GM23338 (cell line): ENCODE data around the gene ATP6V0A4. TPM values are rescaled to one million over a fixed set of nuclear protein-coding genes. Genes with fewer than 3 reads are reported as not detected.

Source experiments
- ATAC-seq: fragments of 200-7000 bp; cut with Tn5 transposase; 3 replicates; pipeline ENCODE4 v1.9.1; 2020
- DNase-seq: peaks from one replicate; pipeline ENCODE4 v3.0.0-alpha.2; 2015; ENCODE audit warnings: low spot score
- H2AFZ ChIP-seq: fragments of 200-600 bp; sonication (generic); 2 replicates; pipeline ENCODE4 v1.8.0; 2016; ENCODE audit warnings: antibody characterized with exemption, mild to moderate bottlenecking, moderate library complexity
- H3F3A ChIP-seq: fragments of 200-600 bp; sonication (generic); replicated peaks from 2 replicates; pipeline ENCODE4 v1.8.0; 2017; ENCODE audit warnings: antibody characterized with exemption, mixed run types, low read depth
- H3K27ac ChIP-seq: fragments of 200-600 bp; sonication (generic); 2 replicates; pipeline ENCODE4 v1.6.1; 2016; ENCODE audit warnings: low read depth
- H3K27me3 ChIP-seq: fragments of 200-600 bp; sonication (generic); 2 replicates; pipeline ENCODE4 v1.8.0; 2016; ENCODE audit warnings: mild to moderate bottlenecking, mixed run types, moderate library complexity; ENCODE audit not compliant: insufficient read depth
- H3K36me3 ChIP-seq: fragments of 200-600 bp; sonication (generic); 2 replicates; pipeline ENCODE4 v1.8.0; 2016; ENCODE audit warnings: mild to moderate bottlenecking; ENCODE audit not compliant: insufficient read depth
- H3K4me1 ChIP-seq: fragments of 200-600 bp; sonication (generic); 2 replicates; pipeline ENCODE4 v1.8.0; 2016; ENCODE audit warnings: mild to moderate bottlenecking, moderate library complexity; ENCODE audit not compliant: insufficient read depth
- H3K4me2 ChIP-seq: fragments of 200-600 bp; sonication (generic); 2 replicates; pipeline ENCODE4 v1.7.1; 2017; ENCODE audit warnings: mixed run types
- H3K4me3 ChIP-seq: fragments of 200-600 bp; sonication (generic); 2 replicates; pipeline ENCODE4 v1.6.1; 2016; ENCODE audit warnings: mixed run types
- H3K79me2 ChIP-seq: fragments of 200-600 bp; sonication (generic); replicated peaks from 2 replicates; pipeline ENCODE4 v1.8.0; 2017; ENCODE audit warnings: mild to moderate bottlenecking; ENCODE audit not compliant: insufficient read depth
- H3K9me2 ChIP-seq: fragments of 200-600 bp; sonication (generic); 2 replicates; pipeline ENCODE4 v1.8.0; 2017; ENCODE audit not compliant: insufficient read depth
- H4K20me1 ChIP-seq: fragments of 200-600 bp; sonication (generic); replicated peaks from 2 replicates; pipeline ENCODE4 v1.8.0; 2017; ENCODE audit warnings: mild to moderate bottlenecking; ENCODE audit not compliant: insufficient read depth
- H3K27ac Mint-ChIP-seq: 2 replicates; pipeline ENCODE4 v1.8.0; 2020; ENCODE audit warnings: inconsistent platforms, mild to moderate bottlenecking, moderate library complexity, mixed read lengths
- H3K27me3 Mint-ChIP-seq: 3 replicates; pipeline ENCODE4 v1.8.0; 2022; ENCODE audit warnings: low read depth, mild to moderate bottlenecking, moderate library complexity, mixed read lengths, inconsistent platforms; ENCODE audit not compliant: insufficient read depth, poor library complexity
- H3K36me3 Mint-ChIP-seq: 3 replicates; pipeline ENCODE4 v1.8.0; 2021; ENCODE audit warnings: low read depth, mild to moderate bottlenecking, inconsistent platforms, moderate library complexity, mixed read lengths
- H3K4me1 Mint-ChIP-seq: 3 replicates; pipeline ENCODE4 v1.8.0; 2020; ENCODE audit warnings: mild to moderate bottlenecking, inconsistent platforms, mixed read lengths
- H3K4me3 Mint-ChIP-seq: 3 replicates; pipeline ENCODE4 v1.8.0; 2021; ENCODE audit warnings: moderate library complexity, mild to moderate bottlenecking, inconsistent platforms, mixed read lengths
- H3K9me3 Mint-ChIP-seq: 3 replicates; pipeline ENCODE4 v1.8.0; 2020; ENCODE audit warnings: moderate library complexity, mild to moderate bottlenecking, inconsistent platforms, mixed read lengths
- CREB1 ChIP-seq: fragments of 250-450 bp; sonication (Bioruptor Pico); IDR thresholded peaks from 2 replicates; pipeline ENCODE4 v1.5.0; 2020; ENCODE audit warnings: low read depth, mild to moderate bottlenecking, moderate library complexity
- ETS1 ChIP-seq: IDR thresholded peaks from 2 replicates; pipeline ENCODE4 v1.6.1; 2016; ENCODE audit warnings: antibody characterized with exemption
- EZH2 ChIP-seq: fragments of 200-600 bp; sonication (generic); IDR thresholded peaks from one replicate; pipeline ENCODE4 v1.8.0; 2017; ENCODE audit warnings: antibody characterized with exemption, mild to moderate bottlenecking, low read depth; ENCODE audit not compliant: unreplicated experiment
- EZH2phosphoT487 ChIP-seq: fragments of 200-600 bp; sonication (generic); IDR thresholded peaks from one replicate; pipeline ENCODE4 v1.8.1; 2018; ENCODE audit warnings: antibody characterized with exemption; ENCODE audit not compliant: unreplicated experiment
- JUNB ChIP-seq: IDR thresholded peaks from one replicate; pipeline ENCODE4 v1.6.1; 2016; ENCODE audit warnings: antibody characterized with exemption; ENCODE audit not compliant: unreplicated experiment
- NANOG ChIP-seq: IDR thresholded peaks from 2 replicates; pipeline ENCODE4 v1.6.1; 2016; ENCODE audit warnings: antibody characterized with exemption, borderline replicate concordance
- POLR2AphosphoS5 ChIP-seq: IDR thresholded peaks from 2 replicates; pipeline ENCODE4 v1.6.1; 2016; ENCODE audit warnings: antibody characterized with exemption, low read depth
- REST ChIP-seq: IDR thresholded peaks from one replicate; pipeline ENCODE4 v1.6.1; 2018; ENCODE audit warnings: antibody characterized with exemption; ENCODE audit not compliant: unreplicated experiment
- STAT1 ChIP-seq: IDR thresholded peaks from one replicate; pipeline ENCODE4 v1.6.1; 2016; ENCODE audit warnings: antibody characterized with exemption; ENCODE audit not compliant: unreplicated experiment
- ZNF114 ChIP-seq: fragments of 250-450 bp; sonication (Bioruptor Pico); IDR thresholded peaks from 2 replicates; pipeline ENCODE4 v1.5.0; 2020; ENCODE audit warnings: mild to moderate bottlenecking, moderate library complexity
- ZNF331 ChIP-seq: fragments of 250-450 bp; sonication (Bioruptor Pico); IDR thresholded peaks from 2 replicates; pipeline ENCODE4 v1.5.0; 2020; ENCODE audit warnings: low read depth, mild to moderate bottlenecking, moderate library complexity
- polyA plus RNA-seq: library from polyadenylated mRNA; unstranded; fragments of >200 nt; fragmentation: Nextera tagmentation; extraction: Ambion mirVana; gene quantifications from 2 replicates; pipeline ENCODE4 v1.2.1, GENCODE V29; 2016
- total RNA-seq: library from RNA; depleted of rRNA; stranded (reverse); fragments of >200 nt; shearing (Covaris generic); gene quantifications from 2 replicates; pipeline ENCODE4 v1.2.3, GENCODE V29; 2014
- TF ChIP-seq, protein P1 (sequence below), 2 experiments: fragments of 200-600 bp in 1 of 2; sonication (generic) in 1 of 2; conservative IDR thresholded peaks; 2 replicates each; pipeline versions ENCODE4 v1.5.1 to v1.6.1; 2016 to 2017; ENCODE audit warnings: antibody characterized with exemption in 2 of 2, low read depth in 2 of 2, mild to moderate bottlenecking in 2 of 2, moderate library complexity in 1 of 2
- TF ChIP-seq, protein P2 (sequence below): fragments of 250-450 bp; sonication (Bioruptor Pico); IDR thresholded peaks from 2 replicates; pipeline ENCODE4 v1.5.0; 2020; ENCODE audit warnings: mild to moderate bottlenecking, moderate library complexity

The ATP6V0A4 gene
- total and polyA plus RNA-seq, 2 experiments from 2014 or later: 0.10 to 1.3 TPM

DNA sequence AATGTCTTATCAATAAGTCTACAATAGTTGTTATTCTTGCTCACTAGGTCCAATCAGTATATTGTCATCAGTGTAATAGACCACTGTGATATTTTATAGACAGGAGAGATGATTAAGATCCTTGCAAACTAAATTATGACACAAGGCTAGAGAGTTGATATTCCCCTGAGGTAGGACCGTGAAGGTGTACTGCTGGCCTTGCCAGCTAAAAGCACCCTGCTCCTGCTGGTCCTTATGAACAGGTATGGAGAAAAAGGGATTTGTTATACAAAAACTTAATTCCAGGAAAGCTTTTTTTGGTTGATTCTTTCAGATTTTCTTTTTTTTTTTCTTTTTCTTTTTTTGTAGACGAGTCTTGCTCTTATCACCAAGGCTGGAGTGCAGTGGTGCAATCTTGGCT, 17.0 kb downstream of the ATP6V0A4 start:
- no peak overlapping the region for H3K4me2 ChIP-seq
- H2AFZ ChIP-seq: no peak overlapping the region
- Mint-ChIP-seq H3K4me1 (peaks cover 12% of the 10 kb centered on the region), H3K36me3 (no peaks in the 10 kb centered on the region), H3K27ac (no peak overlapping the region), H3K4me3 (no peak overlapping the region), H3K9me3 (no peaks in the 10 kb centered on the region), H3K27me3 (peaks cover 4% of the 10 kb centered on the region)
- DNase-seq: no peak
- ATAC-seq: no peak
- H3F3A ChIP-seq: no peaks in the 10 kb centered on the region
- no peaks in the 10 kb centered on the region for H4K20me1 ChIP-seq
- H3K79me2 ChIP-seq: no peaks in the 10 kb centered on the region
- H3K4me1 ChIP-seq: no peaks in the 10 kb centered on the region
- H3K4me3 ChIP-seq: no peak overlapping the region
- TF ChIP-seq, protein P1, sequence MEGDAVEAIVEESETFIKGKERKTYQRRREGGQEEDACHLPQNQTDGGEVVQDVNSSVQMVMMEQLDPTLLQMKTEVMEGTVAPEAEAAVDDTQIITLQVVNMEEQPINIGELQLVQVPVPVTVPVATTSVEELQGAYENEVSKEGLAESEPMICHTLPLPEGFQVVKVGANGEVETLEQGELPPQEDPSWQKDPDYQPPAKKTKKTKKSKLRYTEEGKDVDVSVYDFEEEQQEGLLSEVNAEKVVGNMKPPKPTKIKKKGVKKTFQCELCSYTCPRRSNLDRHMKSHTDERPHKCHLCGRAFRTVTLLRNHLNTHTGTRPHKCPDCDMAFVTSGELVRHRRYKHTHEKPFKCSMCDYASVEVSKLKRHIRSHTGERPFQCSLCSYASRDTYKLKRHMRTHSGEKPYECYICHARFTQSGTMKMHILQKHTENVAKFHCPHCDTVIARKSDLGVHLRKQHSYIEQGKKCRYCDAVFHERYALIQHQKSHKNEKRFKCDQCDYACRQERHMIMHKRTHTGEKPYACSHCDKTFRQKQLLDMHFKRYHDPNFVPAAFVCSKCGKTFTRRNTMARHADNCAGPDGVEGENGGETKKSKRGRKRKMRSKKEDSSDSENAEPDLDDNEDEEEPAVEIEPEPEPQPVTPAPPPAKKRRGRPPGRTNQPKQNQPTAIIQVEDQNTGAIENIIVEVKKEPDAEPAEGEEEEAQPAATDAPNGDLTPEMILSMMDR (conservative IDR thresholded peaks at IDR 0.05; ENCODE audit: low read depth in 2 of 2): no peak
- no peak for TF ChIP-seq CREB1
- TF ChIP-seq EZH2: no peak
- TF ChIP-seq, protein P2, sequence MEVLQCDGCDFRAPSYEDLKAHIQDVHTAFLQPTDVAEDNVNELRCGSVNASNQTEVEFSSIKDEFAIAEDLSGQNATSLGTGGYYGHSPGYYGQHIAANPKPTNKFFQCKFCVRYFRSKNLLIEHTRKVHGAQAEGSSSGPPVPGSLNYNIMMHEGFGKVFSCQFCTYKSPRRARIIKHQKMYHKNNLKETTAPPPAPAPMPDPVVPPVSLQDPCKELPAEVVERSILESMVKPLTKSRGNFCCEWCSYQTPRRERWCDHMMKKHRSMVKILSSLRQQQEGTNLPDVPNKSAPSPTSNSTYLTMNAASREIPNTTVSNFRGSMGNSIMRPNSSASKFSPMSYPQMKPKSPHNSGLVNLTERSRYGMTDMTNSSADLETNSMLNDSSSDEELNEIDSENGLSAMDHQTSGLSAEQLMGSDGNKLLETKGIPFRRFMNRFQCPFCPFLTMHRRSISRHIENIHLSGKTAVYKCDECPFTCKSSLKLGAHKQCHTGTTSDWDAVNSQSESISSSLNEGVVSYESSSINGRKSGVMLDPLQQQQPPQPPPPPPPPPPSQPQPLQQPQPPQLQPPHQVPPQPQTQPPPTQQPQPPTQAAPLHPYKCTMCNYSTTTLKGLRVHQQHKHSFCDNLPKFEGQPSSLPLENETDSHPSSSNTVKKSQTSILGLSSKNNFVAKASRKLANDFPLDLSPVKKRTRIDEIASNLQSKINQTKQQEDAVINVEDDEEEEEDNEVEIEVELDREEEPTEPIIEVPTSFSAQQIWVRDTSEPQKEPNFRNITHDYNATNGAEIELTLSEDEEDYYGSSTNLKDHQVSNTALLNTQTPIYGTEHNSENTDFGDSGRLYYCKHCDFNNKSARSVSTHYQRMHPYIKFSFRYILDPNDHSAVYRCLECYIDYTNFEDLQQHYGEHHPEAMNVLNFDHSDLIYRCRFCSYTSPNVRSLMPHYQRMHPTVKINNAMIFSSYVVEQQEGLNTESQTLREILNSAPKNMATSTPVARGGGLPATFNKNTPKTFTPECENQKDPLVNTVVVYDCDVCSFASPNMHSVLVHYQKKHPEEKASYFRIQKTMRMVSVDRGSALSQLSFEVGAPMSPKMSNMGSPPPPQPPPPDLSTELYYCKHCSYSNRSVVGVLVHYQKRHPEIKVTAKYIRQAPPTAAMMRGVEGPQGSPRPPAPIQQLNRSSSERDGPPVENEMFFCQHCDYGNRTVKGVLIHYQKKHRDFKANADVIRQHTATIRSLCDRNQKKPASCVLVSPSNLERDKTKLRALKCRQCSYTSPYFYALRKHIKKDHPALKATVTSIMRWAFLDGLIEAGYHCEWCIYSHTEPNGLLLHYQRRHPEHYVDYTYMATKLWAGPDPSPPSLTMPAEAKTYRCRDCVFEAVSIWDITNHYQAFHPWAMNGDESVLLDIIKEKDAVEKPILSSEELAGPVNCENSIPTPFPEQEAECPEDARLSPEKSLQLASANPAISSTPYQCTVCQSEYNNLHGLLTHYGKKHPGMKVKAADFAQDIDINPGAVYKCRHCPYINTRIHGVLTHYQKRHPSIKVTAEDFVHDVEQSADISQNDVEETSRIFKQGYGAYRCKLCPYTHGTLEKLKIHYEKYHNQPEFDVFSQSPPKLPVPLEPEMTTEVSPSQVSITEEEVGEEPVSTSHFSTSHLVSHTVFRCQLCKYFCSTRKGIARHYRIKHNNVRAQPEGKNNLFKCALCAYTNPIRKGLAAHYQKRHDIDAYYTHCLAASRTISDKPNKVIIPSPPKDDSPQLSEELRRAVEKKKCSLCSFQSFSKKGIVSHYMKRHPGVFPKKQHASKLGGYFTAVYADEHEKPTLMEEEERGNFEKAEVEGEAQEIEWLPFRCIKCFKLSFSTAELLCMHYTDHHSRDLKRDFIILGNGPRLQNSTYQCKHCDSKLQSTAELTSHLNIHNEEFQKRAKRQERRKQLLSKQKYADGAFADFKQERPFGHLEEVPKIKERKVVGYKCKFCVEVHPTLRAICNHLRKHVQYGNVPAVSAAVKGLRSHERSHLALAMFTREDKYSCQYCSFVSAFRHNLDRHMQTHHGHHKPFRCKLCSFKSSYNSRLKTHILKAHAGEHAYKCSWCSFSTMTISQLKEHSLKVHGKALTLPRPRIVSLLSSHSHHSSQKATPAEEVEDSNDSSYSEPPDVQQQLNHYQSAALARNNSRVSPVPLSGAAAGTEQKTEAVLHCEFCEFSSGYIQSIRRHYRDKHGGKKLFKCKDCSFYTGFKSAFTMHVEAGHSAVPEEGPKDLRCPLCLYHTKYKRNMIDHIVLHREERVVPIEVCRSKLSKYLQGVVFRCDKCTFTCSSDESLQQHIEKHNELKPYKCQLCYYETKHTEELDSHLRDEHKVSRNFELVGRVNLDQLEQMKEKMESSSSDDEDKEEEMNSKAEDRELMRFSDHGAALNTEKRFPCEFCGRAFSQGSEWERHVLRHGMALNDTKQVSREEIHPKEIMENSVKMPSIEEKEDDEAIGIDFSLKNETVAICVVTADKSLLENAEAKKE (CRISPR knock-in tag): no peak
- TF ChIP-seq REST: no peak
- TF ChIP-seq STAT1: no peak
- no peak for TF ChIP-seq ETS1
- TF ChIP-seq ZNF331 (CRISPR knock-in tag): no peak
- no peak for TF ChIP-seq JUNB
- no peak for TF ChIP-seq EZH2phosphoT487
- no peak for TF ChIP-seq NANOG
- TF ChIP-seq POLR2AphosphoS5: no peak
- TF ChIP-seq ZNF114 (CRISPR knock-in tag): no peak
- H3K36me3 ChIP-seq: no peaks in the 10 kb centered on the region
- H3K27me3 ChIP-seq: no peaks in the 10 kb centered on the region
- no peaks in the 10 kb centered on the region for H3K9me2 ChIP-seq
- H3K27ac ChIP-seq: no peak overlapping the region
